GM13977 (cell line): ENCODE measurements around the gene LTBP4.
"Not testable (repeated sequence)": the region's sequence is repeated elsewhere in the genome, so short reads cannot be mapped to it uniquely, and the experiment has no call there.

Experiments
- DNase-seq: peaks from one replicate; pipeline ENCODE4 v3.0.0; 2012; ENCODE audit warnings: low spot score
- CTCF ChIP-seq: IDR thresholded peaks from 2 replicates; pipeline ENCODE4 v1.5.1; 2012; ENCODE audit warnings: mild to moderate bottlenecking, control low read depth; ENCODE audit not compliant: insufficient read depth; ENCODE audit errors: extremely low read depth, missing control alignments
- in situ Hi-C: fragments of 300-500 bp; cut with MboI; formaldehyde crosslinking; loops from one replicate; pipeline ENCODE4 v1.12.0; 2022; ENCODE audit warnings: low sequenced_read_pairs, low pct_unique_long_range_greater_than_20kb, mixed read lengths, inconsistent platforms; ENCODE audit not compliant: unreplicated experiment

LTBP4 gene

GRCh38 chr19:40646743-40647254 lies 45.6 kb downstream of the LTBP4 start:
- no peak for TF ChIP-seq CTCF
- in situ Hi-C loops: no loop called here
- no peak for DNase-seq

- in situ Hi-C loops: loop anchor here (10.0 to 25.0 kb wide), 2 partner anchors 165 to 487 kb away; no protein-coding TSS in a partner anchor
- DNase-seq: not testable (repeated sequence)
These were observed 48.9 kb downstream of the LTBP4 start for GRCh38 chr19:40649903-40650675.

- in situ Hi-C loops: loop anchor here (10.0 to 25.0 kb wide), 2 partner anchors 164 to 486 kb away; no protein-coding TSS in a partner anchor
These were observed 49.7 kb downstream of the LTBP4 start for GRCh38 chr19:40650749-40651305.

GRCh38 chr19:40652303-40652702 lies 51.1 kb downstream of the LTBP4 start:
- DNase-seq: not testable (repeated sequence)
- in situ Hi-C loops: loop anchor here (10.0 to 25.0 kb wide), 2 partner anchors 162 to 485 kb away; no protein-coding TSS in a partner anchor

More at GRCh38 chr19:40650749-40651305, 49.7 kb downstream of the LTBP4 start:
- DNase-seq: no peak
- TF ChIP-seq CTCF: no peak

GRCh38 chr19:40655684-40656083 lies 54.5 kb downstream of the LTBP4 start:
- in situ Hi-C loops: loop anchor here (10.0 to 25.0 kb wide), 2 partner anchors 159 to 482 kb away; no protein-coding TSS in a partner anchor
- DNase-seq: not testable (repeated sequence)

- no peak for TF ChIP-seq CTCF
- DNase-seq: no peak
- in situ Hi-C loops: loop anchor here (10.0 to 25.0 kb wide), 2 partner anchors 157 to 479 kb away; no protein-coding TSS in a partner anchor
These were observed 56.9 kb downstream of the LTBP4 start for GRCh38 chr19:40658031-40658430.

GRCh38 chr19:40659116-40659515 lies 57.9 kb downstream of the LTBP4 start:
- no peak for TF ChIP-seq CTCF
- no peak for DNase-seq
- in situ Hi-C loops: loop anchor here (10.0 to 25.0 kb wide), 2 partner anchors 156 to 478 kb away; no protein-coding TSS in a partner anchor

- in situ Hi-C loops: loop anchor here (10.0 to 25.0 kb wide), 2 partner anchors 155 to 478 kb away; no protein-coding TSS in a partner anchor
- DNase-seq: no peak
- no peak for TF ChIP-seq CTCF
These were observed 58.4 kb downstream of the LTBP4 start for GRCh38 chr19:40659566-40659965.
